ENCODE data around the gene SLC17A9. TPM values are rescaled to one million over a fixed set of nuclear protein-coding genes. Genes with fewer than 3 reads are reported as not detected.

Gene SLC17A9
- total RNA-seq (2021), result 0.20 and 0.22 TPM in 2 replicates
- percentile 20 among the genes with signal in this experiment for Bru-seq, nascent RNA
- percentile 14 among the genes with signal in this experiment for BruChase-seq, experiment 1, labeled RNA remaining after a 2-hour chase
- BruChase-seq, experiment 2, labeled RNA remaining after a 6-hour chase, result percentile 18 among the genes with signal in this experiment
- long read RNA-seq, result 0 reads

- Histone ChIP-seq H3K27me3 (ENCODE audit: insufficient read depth, low read depth) (no peaks in the 10 kb centered on the region), H3F3A (ENCODE audit: insufficient read depth, low read depth) (no peaks in the 10 kb centered on the region), H3K27ac (no peak within 1 kb of the TSS), H3K9me3 (ENCODE audit: insufficient read depth, low read depth) (no peaks in the 10 kb centered on the region), H3K4me1 (replicated peaks; ENCODE audit: insufficient read depth) (no peaks in the 10 kb centered on the region), H4K20me1 (ENCODE audit: insufficient read depth) (peaks cover 8% of the 10 kb centered on the region; the same call in 1 of the 2 replicates), H2AFZ (no peak within 1 kb of the TSS), H3K36me3 (ENCODE audit: low read depth) (peaks cover 7% of the 10 kb centered on the region; the same call in 1 of the 2 replicates), H3K79me2 (ENCODE audit: low read depth) (no peaks in the 10 kb centered on the region), H3K9me2 (ENCODE audit: insufficient read depth) (no peaks in the 10 kb centered on the region), H3K4me3 (no peak within 1 kb of the TSS), H3K4me2 (no peak within 1 kb of the TSS)
- POLR2A ChIA-PET (ENCODE audit: unreplicated experiment), result interaction anchor here (0.7 kb wide), 1 partner anchor 14 kb away, joined by 3 read pairs; no protein-coding TSS in a partner anchor
- no peak for DNase-seq
- TF ChIP-seq EZH2 (IDR thresholded peaks at IDR 0.05; ENCODE audit: low read depth) (no peak), CTCF (conservative IDR thresholded peaks at IDR 0.05) (no peak)
- CTCF ChIA-PET, result no interaction called here
- intact Hi-C loops (cut with micrococcal nuclease; ENCODE audit: unreplicated experiment), result no loop called here
- no TSS peak for BruUV-seq (replicated peaks)
These were observed at the start of gene SLC17A9 for GRCh38 chr20:62952373-62952967. TSS of gene SLC17A9 (plus strand) at chr20:62952709. CDS start at chr20:62952831, 122 bp downstream.

- no TSS peak for BruUV-seq (replicated peaks)
- no peak overlapping the region for H3K4me2 ChIP-seq
- peaks cover 8% of the 10 kb centered on the region for H3K4me1 ChIP-seq (replicated peaks; ENCODE audit: insufficient read depth)
- 0 out of 2 replicates have a peak, but pooled peaks cover 4% of the 10 kb centered on the region for H3K79me2 ChIP-seq (ENCODE audit: low read depth)
- CTCF ChIA-PET, result interaction anchor here (0.5 kb wide), 1 partner anchor 173 kb away, joined by 3 read pairs; no protein-coding TSS in a partner anchor
- no peaks in the 10 kb centered on the region for H3K9me2 ChIP-seq (ENCODE audit: insufficient read depth)
- DNase-seq, result no peak
- intact Hi-C loops (cut with micrococcal nuclease; ENCODE audit: unreplicated experiment), result no loop called here
- no peak overlapping the region for H3K27ac ChIP-seq
- no peak overlapping the region for H2AFZ ChIP-seq
- H4K20me1 ChIP-seq (ENCODE audit: insufficient read depth), result peaks cover 48% of the 10 kb centered on the region
- H3K9me3 ChIP-seq (ENCODE audit: insufficient read depth, low read depth), result no peaks in the 10 kb centered on the region
- peaks cover 37% of the 10 kb centered on the region for H3K36me3 ChIP-seq (ENCODE audit: low read depth)
- H3K27me3 ChIP-seq (ENCODE audit: insufficient read depth, low read depth), result no peaks in the 10 kb centered on the region
- POLR2A ChIA-PET (ENCODE audit: unreplicated experiment), result no interaction called here
- no peak overlapping the region for H3K4me3 ChIP-seq
- TF ChIP-seq EZH2 (IDR thresholded peaks at IDR 0.05; ENCODE audit: low read depth) (no peak), CTCF (conservative IDR thresholded peaks at IDR 0.05) (no peak)
- peaks cover 50% of the 10 kb centered on the region for H3F3A ChIP-seq (ENCODE audit: insufficient read depth, low read depth)
These were observed 49.4 kb upstream of the SLC17A9 start for GRCh38 chr20:62902926-62903615.

GRCh38 chr20:62905536-62906117, 46.9 kb upstream of the SLC17A9 start:
- Histone ChIP-seq H4K20me1 (ENCODE audit: insufficient read depth) (peaks cover 54% of the 10 kb centered on the region), H3K4me1 (replicated peaks; ENCODE audit: insufficient read depth) (peaks cover 5% of the 10 kb centered on the region), H3K4me3 (no peak overlapping the region), H3K9me2 (ENCODE audit: insufficient read depth) (no peaks in the 10 kb centered on the region), H3K4me2 (no peak overlapping the region), H3K27ac (no peak overlapping the region), H3K36me3 (ENCODE audit: low read depth) (peaks cover 49% of the 10 kb centered on the region), H3K27me3 (ENCODE audit: insufficient read depth, low read depth) (no peaks in the 10 kb centered on the region), H3F3A (ENCODE audit: insufficient read depth, low read depth) (peaks cover 37% of the 10 kb centered on the region), H2AFZ (no peak overlapping the region), H3K9me3 (ENCODE audit: insufficient read depth, low read depth) (no peaks in the 10 kb centered on the region), H3K79me2 (ENCODE audit: low read depth) (0 out of 2 replicates have a peak, but pooled peaks cover 4% of the 10 kb centered on the region)
- TF ChIP-seq CTCF (conservative IDR thresholded peaks at IDR 0.05) (no peak), EZH2 (IDR thresholded peaks at IDR 0.05; ENCODE audit: low read depth) (no peak)
- intact Hi-C loops (cut with micrococcal nuclease; ENCODE audit: unreplicated experiment), result no loop called here
- no peak for DNase-seq
- POLR2A ChIA-PET (ENCODE audit: unreplicated experiment), result no interaction called here
- BruUV-seq (replicated peaks), result no TSS peak
- CTCF ChIA-PET, result no interaction called here

Measured in PC-9 (cell line).